ENCODE measurements around the gene BMAL1. TPM values are rescaled to one million over a fixed set of nuclear protein-coding genes. Genes with fewer than 3 reads are reported as not detected.

BMAL1 gene
- total RNA-seq, 1 experiment from 2014 or later = 3.3 TPM

GRCh38 chr11:13280092-13280722 lies 2.6 kb downstream of the BMAL1 start:
- H3K36me3 Mint-ChIP-seq (ENCODE audit: insufficient read depth in 1 of 3, low read depth in 3 of 3) = no peaks in the 10 kb centered on the region
- peaks cover 43% of the 10 kb centered on the region in 2 experiments for H3K4me1 Mint-ChIP-seq
- Histone ChIP-seq H4K91ac (ENCODE audit: insufficient read length, low read depth, low read length) (no peak overlapping the region), H4K5ac (ENCODE audit: insufficient read length, low read depth, low read length) (no peak overlapping the region), H2BK12ac (ENCODE audit: insufficient read length, low read depth, low read length) (no peak overlapping the region), H3K56ac (ENCODE audit: insufficient read length, low read depth, low read length) (no peak overlapping the region), H2AFZ (ENCODE audit: low read length) (no peak overlapping the region), H2AK5ac (ENCODE audit: insufficient read length, low read length) (no peak overlapping the region), H4K8ac (replicated peaks; ENCODE audit: insufficient read length, low read depth, low read length) (no peak overlapping the region), H3K4me2 (ENCODE audit: insufficient read depth, insufficient read length, low read length) (no peak overlapping the region), H3K79me2 (ENCODE audit: insufficient read depth, low read length) (no peaks in the 10 kb centered on the region), H2BK120ac (ENCODE audit: low read depth, low read length, poor library complexity, severe bottlenecking) (no peak overlapping the region), H3K9me3 (ENCODE audit: control insufficient read depth, low read depth, low read length) (no peaks in the 10 kb centered on the region), H2BK15ac (ENCODE audit: low read depth, low read length) (no peak overlapping the region), H3K4ac (ENCODE audit: low read depth, low read length) (no peak overlapping the region), H4K20me1 (ENCODE audit: control insufficient read depth, insufficient read depth, insufficient read length) (no peaks in the 10 kb centered on the region), H3T11ph (ENCODE audit: low read length) (no peak overlapping the region), H3K18ac (ENCODE audit: insufficient read length, low read depth, low read length) (no peak overlapping the region), H3K14ac (ENCODE audit: insufficient read depth, low read length) (no peak overlapping the region), H3K27me3 (ENCODE audit: insufficient read depth, low read length) (peaks cover 25% of the 10 kb centered on the region; the same call in 1 of the 2 replicates), H3K79me1 (ENCODE audit: insufficient read depth, low read depth, low read length, poor library complexity, severe bottlenecking) (no peaks in the 10 kb centered on the region), H3K27ac (ENCODE audit: insufficient read length, low read depth, low read length) (no peak overlapping the region), H3K23ac (ENCODE audit: insufficient read length, low read depth, low read length) (no peak overlapping the region), H2BK20ac (ENCODE audit: low read depth, low read length, poor library complexity, severe bottlenecking) (no peak overlapping the region), H3K23me2 (ENCODE audit: insufficient read length, low read depth, low read length, poor library complexity, severe bottlenecking) (peaks cover 18% of the 10 kb centered on the region), H2BK5ac (ENCODE audit: insufficient read length, low read length) (no peak overlapping the region), H3K4me1 (ENCODE audit: insufficient read depth, low read length) (peaks cover 6% of the 10 kb centered on the region), H3K9ac (ENCODE audit: extremely low read depth, insufficient read length, low read length) (no peak overlapping the region)
- TF ChIP-seq CTCF (conservative IDR thresholded peaks at IDR 0.05) = no peak
- no CpG with 5 or more reads among the region's 3 CpGs for whole genome bisulfite sequencing (ENCODE audit: extremely low coverage, insufficient read length, low lambda C conversion rate)
- no peak overlapping the region for H3K27ac Mint-ChIP-seq
- no peaks in the 10 kb centered on the region for H3K9me3 Mint-ChIP-seq
- peaks cover 64% of the 10 kb centered on the region for H3K27me3 Mint-ChIP-seq (ENCODE audit: low read depth)
- DNase-seq = no peak
- no peak overlapping the region for H3K4me3 Mint-ChIP-seq
